IPS-NIHi7 (cell line): ENCODE results near the gene CCDC47.
A peak's percentile ranks its signal among the peaks of the same experiment; 100 is the strongest.
"Not testable (repeated sequence)": the region's sequence is repeated elsewhere in the genome, so short reads cannot be mapped to it uniquely, and the experiment has no call there.

ENCODE experiments used
- DNase-seq: peaks from one replicate; pipeline ENCODE4 v3.0.0; 2012; ENCODE audit warnings: mixed read lengths; ENCODE audit errors: extremely low spot score

The CCDC47 gene, protein sequence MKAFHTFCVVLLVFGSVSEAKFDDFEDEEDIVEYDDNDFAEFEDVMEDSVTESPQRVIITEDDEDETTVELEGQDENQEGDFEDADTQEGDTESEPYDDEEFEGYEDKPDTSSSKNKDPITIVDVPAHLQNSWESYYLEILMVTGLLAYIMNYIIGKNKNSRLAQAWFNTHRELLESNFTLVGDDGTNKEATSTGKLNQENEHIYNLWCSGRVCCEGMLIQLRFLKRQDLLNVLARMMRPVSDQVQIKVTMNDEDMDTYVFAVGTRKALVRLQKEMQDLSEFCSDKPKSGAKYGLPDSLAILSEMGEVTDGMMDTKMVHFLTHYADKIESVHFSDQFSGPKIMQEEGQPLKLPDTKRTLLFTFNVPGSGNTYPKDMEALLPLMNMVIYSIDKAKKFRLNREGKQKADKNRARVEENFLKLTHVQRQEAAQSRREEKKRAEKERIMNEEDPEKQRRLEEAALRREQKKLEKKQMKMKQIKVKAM

DNA sequence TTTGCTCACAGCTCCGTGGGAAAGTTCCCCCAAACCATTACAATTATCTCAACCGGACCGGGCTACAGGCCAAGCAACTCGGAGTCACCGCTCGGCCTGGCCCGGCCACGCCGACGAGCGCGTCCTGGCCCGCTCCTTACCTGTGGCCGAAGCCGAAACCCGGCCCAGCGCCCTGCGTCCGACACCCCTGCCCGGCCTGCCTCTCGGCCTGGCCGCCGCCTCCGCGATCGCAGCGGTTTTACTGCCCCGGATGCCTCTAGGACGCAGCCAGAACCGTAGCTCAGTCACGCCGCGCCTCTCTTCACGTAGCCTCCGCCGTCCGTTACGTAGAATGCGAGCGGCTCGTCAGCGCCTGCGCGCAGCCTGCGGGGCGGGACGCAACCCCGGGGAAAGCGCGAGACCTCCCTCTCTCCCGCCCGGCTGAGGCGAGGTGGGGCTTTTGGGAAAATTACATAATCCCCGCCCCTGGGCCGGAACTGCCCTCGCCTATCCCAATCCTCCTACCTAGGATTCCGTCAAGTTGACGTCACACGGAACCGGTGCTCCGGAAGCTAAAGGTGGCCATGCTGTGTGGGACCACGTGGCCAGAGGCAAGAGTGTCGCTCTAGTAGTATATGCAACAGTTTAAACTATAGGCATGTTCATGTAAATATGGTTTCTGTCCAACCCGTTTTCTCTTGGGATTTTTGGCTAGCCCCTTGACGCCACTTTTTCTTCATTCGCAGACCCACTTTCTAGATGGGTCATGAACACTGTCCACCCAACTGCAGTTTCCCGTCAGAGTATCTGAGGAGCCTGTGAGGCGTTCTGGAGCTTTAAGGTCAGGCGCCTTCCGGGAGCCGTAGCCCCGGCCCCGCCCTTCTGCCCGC is at the start of gene CCDC47:
Gene CCDC47 (minus strand): TSS at position 326 of the 869 bp plus-strand sequence. CDS start 7,422 bp downstream, outside the sequence.
- DNase-seq, result peak; percentile 100

- DNase-seq, result no peak
These were observed 49.1 kb upstream of the CCDC47 start for GRCh38 chr17:63822537-63822936.

GRCh38 chr17:63821804-63822203 is 48.4 kb upstream of the CCDC47 start:
- no peak for DNase-seq

GRCh38 chr17:63820963-63821561 is 47.7 kb upstream of the CCDC47 start:
- no peak for DNase-seq

- no peak for DNase-seq
These were observed 46.5 kb upstream of the CCDC47 start for GRCh38 chr17:63819585-63820537.

DNA sequence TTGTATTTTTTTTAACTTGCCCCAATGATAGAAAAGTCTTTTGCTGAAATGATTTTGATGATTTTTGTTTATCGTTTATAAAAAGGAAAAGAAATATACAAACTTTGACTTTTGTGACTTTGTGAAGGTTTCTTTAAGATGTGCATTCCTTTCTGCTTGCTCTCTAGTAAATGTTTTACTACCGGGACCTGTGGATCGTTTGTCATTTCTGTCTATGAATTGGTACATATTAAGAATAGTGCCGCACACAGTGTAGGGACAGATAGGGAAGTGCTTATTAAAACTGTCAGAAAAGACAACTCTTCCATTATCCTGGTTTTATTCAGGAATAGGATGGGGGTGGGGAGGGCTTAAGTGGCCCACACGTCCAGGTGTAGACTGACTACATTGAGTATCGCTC is 45.7 kb upstream of the CCDC47 start:
- no peak for DNase-seq

DNA sequence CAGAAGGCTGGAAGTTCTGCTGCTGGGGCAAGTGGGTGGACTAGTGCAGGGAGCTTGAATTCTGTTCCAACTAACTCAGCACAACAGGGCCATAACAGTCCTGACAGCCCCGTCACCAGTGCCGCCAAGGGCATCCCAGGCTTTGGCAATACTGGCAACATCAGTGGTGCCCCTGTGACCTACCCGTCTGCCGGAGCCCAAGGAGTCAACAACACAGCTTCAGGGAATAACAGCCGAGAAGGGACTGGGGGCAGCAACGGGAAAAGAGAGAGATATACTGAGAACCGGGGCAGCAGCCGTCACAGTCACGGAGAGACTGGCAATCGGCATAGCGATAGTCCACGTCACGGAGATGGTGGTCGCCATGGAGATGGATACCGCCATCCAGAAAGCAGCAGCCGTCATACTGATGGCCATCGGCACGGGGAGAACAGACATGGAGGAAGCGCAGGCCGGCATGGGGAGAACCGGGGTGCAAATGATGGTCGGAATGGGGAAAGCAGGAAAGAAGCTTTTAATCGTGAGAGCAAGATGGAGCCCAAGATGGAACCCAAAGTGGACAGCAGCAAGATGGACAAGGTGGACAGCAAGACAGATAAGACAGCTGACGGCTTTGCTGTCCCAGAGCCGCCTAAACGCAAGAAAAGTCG is 44.5 kb upstream of the CCDC47 start:
- DNase-seq, result no peak

DNA sequence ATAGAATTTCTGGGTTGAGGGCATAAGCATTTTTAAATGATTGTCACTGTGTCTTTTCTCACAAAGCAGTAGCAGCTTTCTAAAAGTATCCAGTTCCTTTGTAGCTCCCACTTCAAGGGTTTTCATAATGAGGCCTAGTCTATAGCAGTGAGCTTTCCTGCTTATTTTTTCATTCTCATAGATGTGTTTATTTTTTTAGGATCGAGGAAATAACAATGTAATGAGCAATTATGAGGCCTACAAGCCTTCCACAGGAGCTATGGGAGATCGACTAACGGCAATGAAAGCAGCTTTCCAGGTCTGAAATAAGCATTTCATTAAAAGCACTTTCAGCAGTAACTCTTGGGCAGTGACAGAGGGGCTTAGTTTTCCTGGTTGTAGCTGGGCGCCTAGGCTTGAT is 43.3 kb upstream of the CCDC47 start:
- no peak for DNase-seq

GRCh38 chr17:63816123-63816522 is 42.7 kb upstream of the CCDC47 start:
- no peak for DNase-seq

DNA sequence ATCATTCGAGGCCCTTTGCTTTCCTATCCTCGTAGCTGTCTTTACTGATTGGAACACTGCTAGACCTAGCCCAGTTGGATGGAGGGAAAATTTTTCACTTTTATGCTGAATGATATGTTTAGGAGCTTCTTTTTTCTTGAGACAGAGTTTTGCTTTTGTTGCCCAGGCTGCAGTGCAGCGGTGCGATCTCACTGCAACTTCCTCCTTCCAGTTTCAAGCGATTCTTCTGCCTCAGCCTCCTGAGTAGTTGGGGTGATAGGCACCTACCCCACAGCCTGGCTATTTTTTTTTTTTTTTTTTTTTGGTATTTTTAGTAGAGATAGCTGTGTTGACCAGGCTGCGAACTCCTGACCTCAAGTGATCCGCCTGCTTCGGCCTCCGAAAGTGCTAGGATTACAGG is 36.6 kb upstream of the CCDC47 start:
- no peak for DNase-seq

- no peak for DNase-seq
These were observed 32.2 kb upstream of the CCDC47 start for GRCh38 chr17:63805591-63805990.

DNA sequence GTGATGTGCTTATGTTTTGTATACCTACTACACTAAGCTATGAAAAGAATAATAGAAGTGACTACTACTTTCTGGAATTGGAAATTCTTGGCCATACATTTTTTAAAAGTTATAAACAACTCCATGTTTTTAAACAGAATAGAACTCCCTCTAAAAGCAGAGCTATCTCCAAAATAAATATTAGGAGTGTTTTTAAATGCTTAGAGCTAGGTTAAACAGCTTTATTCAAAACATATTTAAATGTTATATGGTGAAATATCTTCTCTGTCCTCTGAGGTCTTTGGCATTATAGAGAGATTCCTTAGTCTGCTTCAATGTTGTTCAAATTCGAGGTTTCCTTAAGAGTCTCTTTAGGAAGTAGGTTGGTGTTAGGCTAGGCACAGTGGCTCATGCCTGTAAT is 30.9 kb upstream of the CCDC47 start:
- DNase-seq, result no peak

- DNase-seq, result no peak
These were observed 27.4 kb upstream of the CCDC47 start for GRCh38 chr17:63800783-63801182.

DNA sequence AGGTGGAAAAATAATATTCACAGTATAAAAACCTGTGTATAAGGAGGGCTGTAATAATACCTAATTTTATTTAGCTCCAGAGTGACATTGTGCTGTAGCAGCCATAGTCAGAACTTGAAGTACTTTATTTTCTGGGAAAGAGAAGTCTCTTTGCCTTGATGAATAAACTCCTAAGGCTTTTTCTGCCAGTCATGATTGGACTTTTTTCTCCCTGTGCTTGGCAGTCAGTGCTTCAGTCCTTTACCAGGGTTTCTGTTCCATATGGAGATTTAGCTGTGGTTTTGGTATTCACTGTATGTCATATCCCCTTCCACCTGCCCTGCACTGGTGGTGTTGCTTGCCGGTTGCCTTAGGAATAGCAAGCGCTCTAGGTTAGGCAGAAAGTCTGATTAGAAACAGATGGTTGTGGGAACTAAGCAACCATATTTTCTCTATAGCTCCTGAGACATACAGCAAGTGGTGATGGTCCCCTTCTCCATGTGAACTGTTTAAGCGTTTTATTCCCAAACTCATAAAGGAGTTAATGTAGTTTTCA is 25.2 kb upstream of the CCDC47 start:
- no peak for DNase-seq

- not testable (repeated sequence) for DNase-seq
These were observed 23.0 kb upstream of the CCDC47 start for GRCh38 chr17:63796375-63796774.

- DNase-seq, result no peak
These were observed 18.8 kb upstream of the CCDC47 start for GRCh38 chr17:63792055-63792729.

DNA sequence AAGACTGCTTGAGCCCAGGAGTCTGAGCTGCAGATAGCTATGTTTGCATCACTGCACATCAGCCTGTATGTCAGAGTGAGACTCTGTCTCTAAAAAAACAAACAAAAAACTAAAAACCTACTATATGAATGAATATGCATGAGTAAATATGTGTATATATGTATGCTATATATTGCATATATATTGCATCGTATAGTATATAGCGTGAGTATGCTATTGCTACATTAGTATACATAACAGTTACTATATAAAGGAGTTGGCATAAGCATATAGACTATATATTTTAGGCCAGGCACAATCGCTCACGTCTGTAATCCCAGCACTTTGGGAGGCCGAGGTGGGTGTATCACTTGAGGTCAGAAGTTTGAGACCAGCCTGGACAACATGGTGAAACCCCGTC is 16.7 kb upstream of the CCDC47 start:
- no peak for DNase-seq

DNA sequence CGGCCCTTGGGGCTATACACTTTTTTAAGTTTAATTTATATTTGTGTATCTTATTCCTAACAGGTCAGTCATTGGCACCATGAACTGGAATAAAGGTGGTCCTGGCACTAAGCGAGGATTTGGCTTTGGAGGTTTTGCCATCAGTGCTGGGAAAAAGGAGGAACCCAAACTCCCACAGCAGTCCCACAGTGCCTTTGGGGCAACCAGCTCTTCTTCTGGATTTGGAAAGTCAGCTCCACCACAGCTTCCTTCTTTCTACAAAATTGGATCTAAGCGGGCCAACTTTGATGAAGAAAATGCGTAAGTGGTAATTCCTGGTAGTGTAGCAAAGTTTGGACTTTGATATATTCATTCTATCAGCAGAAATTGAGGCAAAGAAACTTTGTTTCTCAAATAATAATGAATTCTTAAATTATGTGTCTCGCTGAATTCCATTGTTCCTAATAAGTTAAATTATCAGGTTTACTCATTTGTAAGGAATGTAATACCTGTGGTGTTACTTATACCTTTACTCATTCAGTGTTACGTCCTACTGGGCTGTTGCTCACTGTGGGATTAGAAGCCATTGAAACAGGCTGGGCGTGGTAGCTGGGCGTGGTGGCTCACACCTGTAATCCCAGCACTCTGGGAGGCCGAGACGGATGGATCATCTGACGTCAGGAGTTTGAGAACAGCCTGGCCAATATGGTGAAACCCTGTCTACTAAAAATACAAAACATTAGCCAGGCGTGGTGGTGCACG is 13.7 kb upstream of the CCDC47 start:
- no peak for DNase-seq

DNA sequence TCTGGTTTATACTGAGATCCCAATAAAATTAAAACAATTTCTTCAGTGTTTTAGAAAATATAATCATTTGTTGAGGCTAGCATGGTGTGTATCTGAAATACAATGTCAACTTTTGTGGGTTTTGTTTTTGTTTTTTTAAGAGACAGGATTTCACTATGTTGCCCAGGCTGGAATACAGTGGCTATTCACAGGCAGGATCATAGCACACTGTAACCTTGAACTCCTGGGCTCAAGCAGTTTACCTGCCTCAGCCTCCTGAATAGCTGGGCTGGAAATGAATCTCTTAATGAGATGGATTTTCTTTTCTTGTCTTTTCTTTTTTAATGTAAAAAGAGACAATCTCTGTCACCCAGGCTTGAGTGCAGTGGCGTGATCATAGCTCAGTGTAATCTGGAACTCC is 12.7 kb upstream of the CCDC47 start:
- DNase-seq, result no peak
